BLaER1 treated with 17β-estradiol and CSF1 and Interleukin-3, amounts not matched to agents 10 nM and 100 nM (cell line): ENCODE results near the gene DUSP14.

ENCODE experiments used
- H3K27ac ChIP-seq, 11 experiments: shearing (Covaris generic); formaldehyde crosslinking; 2 replicates each; pipeline ENCODE4 v1.8.1; 2022
- H3K27me3 ChIP-seq, 11 experiments: shearing (Covaris generic); formaldehyde crosslinking; 2 replicates each; pipeline ENCODE4 v1.8.1; 2022
- H3K36me3 ChIP-seq, 11 experiments: shearing (Covaris generic); formaldehyde crosslinking; 2 replicates each; pipeline ENCODE4 v1.8.1; 2022
- H3K4me1 ChIP-seq, 10 experiments: shearing (Covaris generic); formaldehyde crosslinking; 2 replicates each; pipeline ENCODE4 v1.8.1; 2022
- H3K4me2 ChIP-seq, 11 experiments: shearing (Covaris generic); formaldehyde crosslinking; 2 replicates each; pipeline ENCODE4 v1.8.1; 2022
- H3K4me3 ChIP-seq, 10 experiments: shearing (Covaris generic); formaldehyde crosslinking; 2 replicates each; pipeline ENCODE4 v1.8.1; 2022
- H3K9ac ChIP-seq, 11 experiments: shearing (Covaris generic); formaldehyde crosslinking; 2 replicates each; pipeline ENCODE4 v1.8.1; 2022
- H3K9me3 ChIP-seq, 11 experiments: shearing (Covaris generic); formaldehyde crosslinking; replicated peaks in 1 of 11; 2 replicates each; pipeline ENCODE4 v1.8.1; 2022
- H4K20me1 ChIP-seq, 11 experiments: shearing (Covaris generic); formaldehyde crosslinking; 2 replicates each; pipeline ENCODE4 v1.8.1; 2022
- Cebpa-rat ChIP-seq, 11 experiments: shearing (Covaris generic); IDR thresholded peaks; 2 replicates each; pipeline ENCODE4 v1.8.1; 2022

DUSP14 gene

DNA sequence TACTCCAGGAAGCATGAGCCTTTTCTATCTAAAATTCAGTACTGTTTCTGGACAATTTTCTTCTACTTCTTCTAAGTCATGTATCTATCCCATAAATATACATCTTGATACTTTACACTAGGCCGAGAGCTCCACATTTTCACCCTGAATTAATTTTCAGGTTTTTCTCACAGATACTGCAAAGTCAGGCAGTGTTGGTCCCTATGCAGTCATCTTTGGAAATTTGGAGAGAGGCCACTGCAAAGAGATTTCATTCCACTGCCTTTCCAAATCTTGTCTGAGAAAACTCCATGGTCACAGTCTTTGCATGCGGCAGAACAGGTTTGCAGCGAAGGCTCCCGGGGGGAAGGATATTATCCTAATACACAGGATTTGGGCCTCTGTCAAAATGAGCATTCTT is 28.2 kb downstream of the DUSP14 start:
- TF ChIP-seq Cebpa-rat (IDR thresholded peaks at IDR 0.05), result no peak
- Histone ChIP-seq H3K9ac (no peak overlapping the region; a peak in 1 of 22 replicates), H3K9me3 (no peaks in the 10 kb centered on the region), H3K4me2 (no peak overlapping the region), H3K27me3 (no peaks in the 10 kb centered on the region), H3K4me3 (no peak overlapping the region), H4K20me1 (peaks cover 12 to 57% (median 40%) of the 10 kb centered on the region in 11 experiments; a peak in 20 of 22 replicates), H3K27ac (no peak overlapping the region), H3K36me3 (peaks cover 83 to 100% (median 91%) of the 10 kb centered on the region in 11 experiments), H3K4me1 (peaks cover 0 to 15% (median 7%) of the 10 kb centered on the region in 10 experiments; a peak in 9 of 20 replicates)

DNA sequence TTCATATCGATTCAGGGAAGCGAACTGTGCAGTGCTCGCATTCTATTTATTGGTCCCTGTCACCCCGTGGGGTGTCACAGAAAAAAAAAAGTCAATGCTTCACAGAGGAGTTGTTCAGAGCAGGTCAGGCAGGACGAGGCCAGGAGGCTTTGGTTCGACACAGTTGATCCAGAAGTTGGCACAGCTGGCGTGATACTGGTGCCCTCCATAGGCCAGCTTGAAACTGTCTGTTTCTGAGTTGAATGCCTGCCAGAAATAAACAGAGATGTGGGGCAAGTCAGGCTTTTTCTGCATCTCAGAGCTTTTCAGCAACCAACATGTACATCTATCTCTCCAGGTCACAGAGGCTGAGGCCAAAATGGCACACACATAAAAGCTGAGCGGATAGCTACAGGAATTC is 29.1 kb downstream of the DUSP14 start:
- H3K4me3 ChIP-seq, result no peak overlapping the region
- peaks cover 0 to 15% (median 7%) of the 10 kb centered on the region in 10 experiments; a peak in 9 of 20 replicates for H3K4me1 ChIP-seq
- H3K27me3 ChIP-seq, result no peaks in the 10 kb centered on the region
- H3K4me2 ChIP-seq, result no peak overlapping the region
- H3K36me3 ChIP-seq, result peaks cover 83 to 100% (median 90%) of the 10 kb centered on the region in 11 experiments
- H3K9me3 ChIP-seq, result no peaks in the 10 kb centered on the region
- H3K9ac ChIP-seq, result no peak overlapping the region
- TF ChIP-seq Cebpa-rat (IDR thresholded peaks at IDR 0.05), result no peak
- H4K20me1 ChIP-seq, result peaks cover 3 to 53% (median 32%) of the 10 kb centered on the region in 11 experiments; a peak in 19 of 22 replicates
- no peak overlapping the region for H3K27ac ChIP-seq

DNA sequence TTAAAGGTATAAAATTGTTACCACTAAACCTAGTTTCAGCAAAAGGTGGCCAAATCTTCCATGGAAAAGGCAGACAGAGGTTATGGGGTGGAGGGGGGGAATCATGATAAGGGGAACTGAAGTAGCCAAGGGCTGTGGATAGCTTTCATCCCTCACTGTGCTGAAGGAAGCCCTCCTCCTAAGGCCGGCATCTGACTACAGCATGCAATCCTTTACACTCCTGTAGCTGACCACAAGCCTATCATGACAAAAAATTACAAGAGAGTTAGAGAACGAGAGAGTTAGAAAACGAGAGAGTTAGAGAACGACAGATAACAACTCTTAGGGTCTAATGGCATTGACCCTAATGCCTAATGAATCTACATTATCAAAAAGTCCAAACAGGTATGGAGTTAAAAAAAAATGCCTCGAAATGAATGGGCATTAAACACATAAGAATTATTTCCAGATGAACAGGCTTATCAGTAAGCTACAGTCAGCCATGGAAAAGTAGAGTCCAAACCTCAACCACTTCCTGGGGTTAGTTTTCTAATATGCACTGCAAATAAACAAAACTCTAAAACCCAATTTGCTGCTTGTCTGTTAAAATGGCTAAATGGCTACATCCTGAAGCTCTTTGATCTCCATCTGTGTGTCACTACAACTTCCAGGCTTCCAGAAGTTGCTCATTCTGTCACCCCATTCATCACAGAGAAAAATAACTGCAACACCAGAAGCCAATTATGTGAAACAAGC is 29.7 kb downstream of the DUSP14 start:
- peaks cover 0 to 50% (median 30%) of the 10 kb centered on the region in 11 experiments; a peak in 16 of 22 replicates for H4K20me1 ChIP-seq
- H3K36me3 ChIP-seq, result peaks cover 83 to 100% (median 92%) of the 10 kb centered on the region in 11 experiments
- H3K9ac ChIP-seq, result no peak overlapping the region; a peak in 1 of 22 replicates
- no peaks in the 10 kb centered on the region for H3K9me3 ChIP-seq
- no peak for TF ChIP-seq Cebpa-rat (IDR thresholded peaks at IDR 0.05)
- no peak overlapping the region for H3K27ac ChIP-seq
- H3K4me2 ChIP-seq, result 0 out of 22 replicates have a peak overlapping the region, but pooled peaks of 3 of the 11 experiments have one; percentile 0 to 11 (median 1)
- no peak overlapping the region for H3K4me3 ChIP-seq
- no peaks in the 10 kb centered on the region for H3K27me3 ChIP-seq
- H3K4me1 ChIP-seq, result peaks cover 0 to 15% (median 7%) of the 10 kb centered on the region in 10 experiments; a peak in 9 of 20 replicates

DNA sequence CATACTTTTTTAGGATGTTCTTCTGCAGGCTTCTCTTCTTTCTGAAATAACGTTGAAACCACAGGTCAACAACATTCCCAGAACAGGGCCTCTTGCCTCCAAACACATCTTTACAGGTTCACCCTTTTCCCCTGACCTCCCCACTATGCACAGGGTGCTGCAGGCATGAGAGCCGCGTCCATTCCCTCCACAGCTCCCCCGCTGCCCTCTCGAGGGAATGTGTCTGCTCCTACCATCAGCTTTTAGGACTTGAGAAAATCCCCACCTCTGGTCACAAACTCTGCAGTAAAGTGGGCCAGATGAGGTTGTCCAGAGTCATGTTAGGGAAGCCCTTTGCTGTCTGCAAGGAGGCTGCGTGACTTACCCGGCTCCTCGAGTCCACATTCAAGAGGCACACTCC is 30.5 kb downstream of the DUSP14 start:
- Histone ChIP-seq H3K4me2 (0 out of 22 replicates have a peak overlapping the region, but pooled peaks of 3 of the 11 experiments have one; percentile 0 to 11 (median 1)), H3K4me1 (peaks cover 0 to 15% (median 7%) of the 10 kb centered on the region in 10 experiments; a peak in 9 of 20 replicates), H3K9me3 (no peaks in the 10 kb centered on the region), H3K4me3 (no peak overlapping the region), H3K36me3 (peaks cover 77 to 100% (median 91%) of the 10 kb centered on the region in 11 experiments), H3K27ac (no peak overlapping the region), H3K27me3 (no peaks in the 10 kb centered on the region), H4K20me1 (peaks cover 0 to 47% (median 22%) of the 10 kb centered on the region in 11 experiments; a peak in 15 of 22 replicates), H3K9ac (no peak overlapping the region)
- no peak for TF ChIP-seq Cebpa-rat (IDR thresholded peaks at IDR 0.05)

DNA sequence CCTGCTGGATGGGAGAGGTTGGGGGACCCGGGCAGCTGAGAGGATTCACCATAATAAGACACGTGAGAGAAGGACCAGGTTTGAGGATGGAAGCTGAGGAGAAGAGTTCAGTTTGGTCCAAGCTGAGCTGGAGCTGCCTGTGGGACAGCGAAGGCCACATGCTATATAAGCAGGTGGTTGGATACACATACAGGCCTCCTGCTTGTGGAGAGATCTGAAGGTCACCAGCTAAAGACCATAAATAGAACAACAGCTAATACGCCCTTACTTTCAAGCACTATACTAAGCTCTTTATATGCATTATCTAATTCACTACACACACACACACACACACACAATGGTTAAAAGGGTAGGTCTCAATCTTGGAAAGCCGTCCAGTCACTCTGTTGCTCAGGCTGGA is 32.1 kb downstream of the DUSP14 start:
- H3K4me3 ChIP-seq, result no peak overlapping the region
- no peaks in the 10 kb centered on the region for H3K9me3 ChIP-seq
- H3K4me2 ChIP-seq, result no peak overlapping the region
- no peaks in the 10 kb centered on the region for H3K27me3 ChIP-seq
- no peak for TF ChIP-seq Cebpa-rat (IDR thresholded peaks at IDR 0.05)
- no peak overlapping the region for H3K9ac ChIP-seq
- peaks cover 0 to 37% (median 14%) of the 10 kb centered on the region in 11 experiments; a peak in 13 of 22 replicates for H4K20me1 ChIP-seq
- peaks cover 0 to 15% (median 7%) of the 10 kb centered on the region in 10 experiments; a peak in 9 of 20 replicates for H3K4me1 ChIP-seq
- peaks cover 73 to 100% (median 90%) of the 10 kb centered on the region in 11 experiments for H3K36me3 ChIP-seq
- H3K27ac ChIP-seq, result no peak overlapping the region

DNA sequence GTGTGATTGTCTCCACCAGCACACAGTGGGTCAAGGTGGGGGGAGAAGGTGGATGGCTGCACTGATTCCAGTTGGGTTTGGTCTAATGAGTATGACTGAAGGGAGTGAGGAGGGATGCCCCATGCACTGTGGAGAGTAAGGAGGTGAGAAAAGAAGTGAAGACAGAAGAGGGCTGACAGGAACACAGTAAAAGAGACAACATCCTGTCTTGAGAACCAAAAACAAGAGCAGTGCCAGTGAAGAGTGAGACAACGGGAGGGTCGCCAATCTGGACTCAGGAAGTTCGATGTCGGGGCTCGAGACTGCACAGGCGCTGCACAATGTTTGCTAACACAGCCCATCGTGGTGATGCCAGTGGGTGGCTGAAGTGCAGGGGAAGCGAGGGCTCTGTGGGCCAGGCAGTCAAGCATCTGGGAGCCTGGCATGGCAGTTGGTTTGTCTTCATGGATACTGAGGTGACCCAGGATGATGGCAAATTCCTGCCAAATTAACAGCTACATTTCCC is 34.1 kb downstream of the DUSP14 start:
- peaks cover 60 to 100% (median 84%) of the 10 kb centered on the region in 11 experiments for H3K36me3 ChIP-seq
- peaks cover 0 to 23% (median 6%) of the 10 kb centered on the region in 11 experiments; a peak in 9 of 22 replicates for H4K20me1 ChIP-seq
- no peaks in the 10 kb centered on the region for H3K9me3 ChIP-seq
- no peak overlapping the region for H3K27ac ChIP-seq
- no peak overlapping the region for H3K4me3 ChIP-seq
- H3K4me1 ChIP-seq, result peaks cover 0 to 15% (median 7%) of the 10 kb centered on the region in 10 experiments; a peak in 9 of 20 replicates
- TF ChIP-seq Cebpa-rat (IDR thresholded peaks at IDR 0.05), result no peak
- H3K9ac ChIP-seq, result no peak overlapping the region
- H3K4me2 ChIP-seq, result no peak overlapping the region
- H3K27me3 ChIP-seq, result no peaks in the 10 kb centered on the region

DNA sequence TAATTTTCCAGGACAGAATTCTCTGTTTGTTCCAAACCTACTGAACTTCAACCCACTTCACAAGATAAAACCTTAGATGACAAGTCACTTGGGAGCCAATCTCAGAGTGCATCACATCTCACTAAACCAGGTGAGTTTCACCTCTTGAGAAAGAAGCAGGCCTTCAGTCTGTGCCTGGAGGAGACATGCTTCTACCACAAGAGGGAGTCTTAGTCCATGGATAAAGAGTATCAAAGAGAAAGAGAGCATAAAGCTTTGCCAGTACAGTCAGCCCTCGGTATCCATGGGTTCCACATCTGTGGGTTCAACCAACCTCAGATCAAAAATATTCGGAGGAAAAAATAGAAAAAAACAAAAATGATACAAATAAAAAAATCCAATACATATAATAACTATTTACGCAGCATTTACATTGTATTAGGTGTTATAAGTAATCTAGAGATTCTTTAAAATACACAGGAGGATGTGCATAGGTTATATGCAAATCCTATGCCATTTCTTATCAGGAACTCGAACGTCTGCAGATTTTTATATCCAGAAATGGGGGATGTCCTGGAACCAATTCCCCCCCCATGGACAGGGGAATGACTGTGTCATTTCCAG is 37.7 kb downstream of the DUSP14 start:
- no peak for TF ChIP-seq Cebpa-rat (IDR thresholded peaks at IDR 0.05)
- H3K9me3 ChIP-seq, result no peaks in the 10 kb centered on the region
- no peak overlapping the region for H3K4me2 ChIP-seq
- no peak overlapping the region for H3K27ac ChIP-seq
- no peak overlapping the region for H3K4me3 ChIP-seq
- no peak overlapping the region for H3K9ac ChIP-seq
- H3K4me1 ChIP-seq, result no peaks in the 10 kb centered on the region
- H3K27me3 ChIP-seq, result no peaks in the 10 kb centered on the region
- peaks cover 0 to 18% (median 3%) of the 10 kb centered on the region in 11 experiments; a peak in 4 of 22 replicates for H4K20me1 ChIP-seq
- H3K36me3 ChIP-seq, result peaks cover 70 to 100% (median 88%) of the 10 kb centered on the region in 11 experiments

DNA sequence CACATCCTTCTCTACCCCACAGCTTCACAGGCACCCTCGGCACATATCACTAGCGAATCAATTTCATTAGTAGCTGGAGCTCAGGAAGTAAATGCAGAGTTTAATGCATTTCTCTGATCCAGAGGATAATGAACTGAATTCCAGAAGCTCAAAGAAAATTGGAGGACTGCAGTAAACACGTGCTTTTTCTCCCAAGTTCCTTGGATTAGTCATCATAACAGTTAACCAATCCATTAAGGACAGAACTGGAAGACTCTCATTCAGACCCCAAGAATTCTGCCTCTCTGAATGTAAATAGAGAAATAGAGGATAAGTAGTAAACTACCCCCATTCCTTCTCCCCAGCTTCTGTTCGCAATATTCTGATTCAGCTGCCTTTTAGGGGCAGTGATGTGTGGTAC is 40.7 kb downstream of the DUSP14 start:
- no peak overlapping the region for H3K27ac ChIP-seq
- H3K9me3 ChIP-seq, result no peaks in the 10 kb centered on the region
- H3K4me3 ChIP-seq, result no peak overlapping the region
- H3K27me3 ChIP-seq, result no peaks in the 10 kb centered on the region
- peaks cover 0 to 16% (median 3%) of the 10 kb centered on the region in 11 experiments; a peak in 4 of 22 replicates for H4K20me1 ChIP-seq
- H3K4me1 ChIP-seq, result no peaks in the 10 kb centered on the region
- H3K36me3 ChIP-seq, result peaks cover 77 to 100% (median 91%) of the 10 kb centered on the region in 11 experiments
- no peak for TF ChIP-seq Cebpa-rat (IDR thresholded peaks at IDR 0.05)
- H3K9ac ChIP-seq, result no peak overlapping the region
- no peak overlapping the region for H3K4me2 ChIP-seq

DNA sequence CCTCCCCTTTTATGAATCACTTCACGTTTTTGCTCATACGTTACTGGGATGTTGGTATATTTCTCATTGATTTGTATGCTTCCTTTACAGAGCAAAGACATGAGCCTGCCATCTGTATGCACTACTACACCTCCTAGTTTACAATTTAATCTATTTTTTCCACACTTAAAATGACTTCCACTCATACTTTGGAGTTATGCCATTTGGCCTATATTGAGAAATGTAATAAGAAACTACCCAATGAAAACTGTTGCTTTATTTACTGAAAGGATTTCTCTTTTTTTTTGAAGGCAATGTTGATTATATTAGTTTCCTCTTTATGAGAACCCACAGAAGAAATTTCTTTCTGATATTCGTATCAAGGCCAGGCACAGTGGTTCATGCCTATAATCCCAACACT is 43.1 kb downstream of the DUSP14 start:
- H3K4me2 ChIP-seq, result no peak overlapping the region
- peaks cover 0 to 23% (median 3%) of the 10 kb centered on the region in 11 experiments; a peak in 5 of 22 replicates for H4K20me1 ChIP-seq
- H3K27me3 ChIP-seq, result no peaks in the 10 kb centered on the region
- H3K4me1 ChIP-seq, result no peaks in the 10 kb centered on the region
- H3K36me3 ChIP-seq, result peaks cover 91 to 100% (median 98%) of the 10 kb centered on the region in 11 experiments
- no peak overlapping the region for H3K27ac ChIP-seq
- no peak for TF ChIP-seq Cebpa-rat (IDR thresholded peaks at IDR 0.05)
- H3K4me3 ChIP-seq, result no peak overlapping the region
- no peaks in the 10 kb centered on the region for H3K9me3 ChIP-seq
- no peak overlapping the region for H3K9ac ChIP-seq
